Esophagus mucosa (tissue), 1 donor: ENCODE data around the gene MACROD2. TPM values are rescaled to one million over a fixed set of nuclear protein-coding genes. Genes with fewer than 3 reads are reported as not detected.
"Not testable (repeated sequence)": the region's sequence is repeated elsewhere in the genome, so short reads cannot be mapped to it uniquely, and the experiment has no call there.

ENCODE experiments used
- ATAC-seq: fragments of 200-7000 bp; cut with Tn5 transposase; one replicate; pipeline ENCODE4 v1.9.1; 2020
- total RNA-seq: library from RNA; stranded (reverse); gene quantifications from one replicate; pipeline ENCODE4 v1.2.4, GENCODE V29; 2023
- donor health status: DM: yes; HTN: yes; CAD: no.

Gene MACROD2
- total RNA-seq, 1 donor from 2014 or later, result 2.2 TPM

DNA sequence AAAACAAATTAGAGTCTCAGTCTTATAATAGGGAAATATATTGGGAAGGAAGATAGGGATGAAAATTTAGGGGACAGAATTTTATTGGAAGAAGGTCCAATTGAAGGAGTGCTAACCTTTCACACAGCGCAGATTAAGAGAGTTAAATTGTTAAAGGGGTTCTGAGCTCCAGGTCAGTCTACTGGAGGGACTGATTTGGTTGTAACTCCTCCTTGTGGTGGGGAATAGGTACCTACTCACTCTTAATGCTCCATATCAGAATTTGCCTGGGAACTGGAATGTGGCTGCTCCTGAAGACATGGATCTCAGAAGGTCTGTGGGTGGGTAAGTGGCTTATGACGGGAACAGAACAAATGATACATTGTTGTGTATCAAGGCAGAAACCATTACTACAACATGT lies 198.6 kb downstream of the MACROD2 start:
- ATAC-seq, result no peak

DNA sequence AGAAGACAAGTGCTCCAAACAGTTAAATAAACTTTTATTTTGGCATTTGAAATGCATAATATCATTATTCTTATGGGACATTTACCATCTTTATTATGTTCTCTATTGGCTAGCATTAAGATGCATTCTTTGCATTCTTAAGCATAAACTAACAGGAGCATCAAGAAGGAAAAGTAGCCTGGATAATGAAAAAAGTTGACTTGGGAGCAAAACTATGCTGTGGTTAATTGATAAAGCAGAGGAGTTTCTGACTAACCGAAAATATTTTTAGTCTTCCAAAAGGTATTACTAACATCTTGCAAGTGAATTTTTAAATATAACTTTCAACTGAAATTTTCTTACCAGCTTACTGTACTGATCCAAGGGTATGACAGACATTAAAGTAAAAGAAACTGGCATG lies 201.8 kb downstream of the MACROD2 start:
- ATAC-seq, result no peak

DNA sequence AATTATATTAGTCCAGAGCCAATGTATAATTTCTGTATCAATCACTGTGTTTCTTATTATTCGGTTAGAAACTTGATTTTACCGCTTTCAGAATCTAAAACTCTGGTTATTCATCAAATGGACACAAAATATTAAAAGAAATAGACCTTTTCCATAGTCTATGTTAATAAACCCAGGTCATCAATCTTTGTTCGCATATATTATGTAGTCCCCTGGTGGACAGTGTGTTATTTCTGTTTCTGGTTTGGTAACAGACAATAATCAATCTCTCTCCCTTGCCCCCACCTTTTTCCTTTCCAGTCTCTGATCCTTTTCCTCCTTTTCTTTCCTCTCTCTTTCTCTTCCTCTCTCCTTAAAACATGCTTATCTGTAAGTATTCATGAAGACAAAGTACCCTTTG lies 203.1 kb downstream of the MACROD2 start:
- no peak for ATAC-seq

DNA sequence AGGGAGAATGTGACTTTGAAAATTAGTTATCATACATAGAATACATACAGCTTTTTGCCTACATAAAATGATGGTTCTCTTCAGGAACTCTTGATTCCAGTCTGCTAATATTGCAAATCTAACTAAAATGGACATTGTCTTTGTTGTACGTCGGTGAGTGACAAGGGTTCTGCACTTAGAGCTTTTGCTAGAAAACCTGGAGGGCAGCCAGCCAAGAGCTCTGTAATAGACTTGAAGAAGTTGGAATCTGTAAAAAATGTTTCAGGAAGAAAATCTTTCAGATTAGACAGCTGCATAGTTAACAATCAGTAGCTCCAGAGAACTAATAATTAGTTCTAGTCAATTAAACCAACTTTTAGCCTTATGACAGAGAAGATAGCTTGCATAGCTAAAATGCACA lies 203.8 kb downstream of the MACROD2 start:
- ATAC-seq, result no peak

DNA sequence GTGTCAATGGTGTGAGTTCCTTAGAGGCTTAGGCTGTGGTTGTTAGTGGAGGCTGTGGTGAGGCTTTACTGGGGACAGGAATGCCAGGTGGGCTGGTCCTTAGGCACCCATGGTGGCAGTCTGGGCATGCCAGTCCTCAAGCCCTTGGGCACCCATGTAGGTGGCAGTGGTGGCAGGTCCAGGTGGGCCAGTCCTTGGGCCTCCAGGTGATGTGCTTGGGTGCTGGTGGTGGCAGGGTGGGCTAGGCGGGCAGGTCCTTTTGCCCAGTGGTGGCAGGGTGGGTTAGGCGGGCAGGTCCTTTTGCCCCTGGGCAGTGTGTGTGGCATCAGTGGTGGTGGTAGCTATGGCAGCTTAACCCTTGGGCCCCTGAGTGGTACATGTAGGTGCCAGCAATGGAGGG lies 208.3 kb downstream of the MACROD2 start:
- no peak for ATAC-seq

DNA sequence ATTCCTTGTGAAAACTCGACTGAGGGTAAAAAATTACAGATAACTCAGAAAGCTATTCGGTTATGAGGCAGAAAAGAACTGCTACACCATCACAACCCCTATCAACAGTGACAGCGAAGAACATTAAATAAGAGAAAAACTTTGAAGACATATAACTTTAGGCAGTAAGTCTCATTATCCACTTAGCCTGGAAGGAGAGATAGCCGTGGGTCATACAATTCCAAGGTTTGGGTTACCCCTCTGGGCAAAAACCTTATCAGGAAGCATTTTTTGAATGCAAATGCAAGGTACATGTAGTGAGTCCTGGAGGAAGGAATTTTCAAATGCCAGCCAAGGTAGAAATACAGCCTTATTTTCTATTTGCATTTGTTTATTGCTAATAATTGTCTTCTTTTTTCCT lies 212.3 kb downstream of the MACROD2 start:
- ATAC-seq, result no peak

DNA sequence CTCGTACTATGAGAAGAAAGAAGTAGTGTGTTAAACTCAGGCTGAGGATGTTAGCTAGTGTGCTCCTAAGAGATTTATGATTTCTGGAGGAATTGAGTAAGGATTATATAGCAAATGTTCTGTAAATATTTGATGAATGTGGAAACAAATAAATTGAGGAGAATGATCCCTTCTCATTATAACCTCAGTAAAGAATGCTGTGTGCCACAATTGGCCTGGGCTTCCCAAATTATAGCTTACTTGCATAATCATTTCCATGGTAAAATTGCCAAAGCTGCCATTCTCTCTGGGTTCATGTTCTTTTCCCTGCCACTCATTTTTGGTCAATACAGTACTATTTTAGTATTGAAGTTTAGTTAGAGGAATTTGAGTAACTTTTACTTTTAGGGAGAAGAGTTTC lies 213.6 kb downstream of the MACROD2 start:
- no peak for ATAC-seq

DNA sequence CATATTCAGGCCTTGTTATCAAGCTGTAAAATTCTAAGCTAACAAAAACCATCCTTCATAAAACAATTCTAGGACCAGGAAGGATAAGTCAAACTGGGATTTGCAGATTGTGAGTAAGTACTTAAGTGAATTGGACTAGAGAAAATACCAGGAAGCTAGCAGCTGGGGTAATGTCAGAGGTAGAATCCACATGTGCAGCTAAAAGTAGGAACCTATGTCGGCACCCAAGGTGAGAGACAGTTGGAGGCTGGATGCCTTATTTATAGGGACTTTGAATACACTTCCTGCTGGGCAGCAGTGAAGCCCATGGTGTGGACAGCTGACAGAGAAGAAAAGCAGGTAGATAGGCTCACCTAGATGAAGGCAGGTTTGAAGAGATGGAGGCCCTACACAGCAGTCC lies 214.8 kb downstream of the MACROD2 start:
- no peak for ATAC-seq

DNA sequence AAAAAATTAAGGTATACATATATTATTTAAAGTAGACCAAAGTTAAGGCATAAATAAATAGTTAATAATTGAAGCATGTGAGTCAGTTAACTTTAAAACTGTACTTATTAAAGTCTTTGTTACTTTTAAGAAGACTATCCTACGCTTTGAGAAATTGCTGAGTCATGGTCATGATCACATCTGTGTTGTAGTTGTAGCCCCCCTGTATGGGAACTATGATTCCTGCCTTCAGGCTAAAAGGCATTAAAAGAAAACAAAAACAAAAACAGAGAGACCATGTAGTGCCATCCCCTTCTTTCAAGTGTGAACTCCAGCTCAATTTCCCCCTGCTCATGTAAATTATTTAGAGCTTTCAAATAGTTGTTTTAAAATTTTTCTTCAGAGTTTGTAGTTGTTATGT lies 218.7 kb downstream of the MACROD2 start:
- ATAC-seq, result no peak

DNA sequence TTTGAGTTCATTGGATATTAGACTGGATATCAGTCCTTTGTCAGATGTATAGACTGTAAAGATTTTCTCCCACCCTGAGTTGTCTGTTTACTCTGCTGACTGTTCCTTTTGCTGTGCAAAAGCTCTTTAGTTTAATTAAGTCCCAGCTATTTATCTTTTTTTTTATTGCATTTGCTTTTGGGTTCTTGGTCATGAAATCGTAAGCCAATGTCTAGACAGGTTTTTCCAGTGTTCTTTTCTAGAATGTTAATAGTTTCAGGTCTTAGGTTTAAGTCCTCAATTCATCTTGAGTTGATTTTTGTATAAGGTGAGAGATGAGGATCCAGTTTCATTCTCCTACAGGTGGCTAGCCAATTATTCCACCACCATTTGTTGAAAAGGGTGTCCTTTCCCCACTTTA lies 220.6 kb downstream of the MACROD2 start:
- not testable (repeated sequence) for ATAC-seq

DNA sequence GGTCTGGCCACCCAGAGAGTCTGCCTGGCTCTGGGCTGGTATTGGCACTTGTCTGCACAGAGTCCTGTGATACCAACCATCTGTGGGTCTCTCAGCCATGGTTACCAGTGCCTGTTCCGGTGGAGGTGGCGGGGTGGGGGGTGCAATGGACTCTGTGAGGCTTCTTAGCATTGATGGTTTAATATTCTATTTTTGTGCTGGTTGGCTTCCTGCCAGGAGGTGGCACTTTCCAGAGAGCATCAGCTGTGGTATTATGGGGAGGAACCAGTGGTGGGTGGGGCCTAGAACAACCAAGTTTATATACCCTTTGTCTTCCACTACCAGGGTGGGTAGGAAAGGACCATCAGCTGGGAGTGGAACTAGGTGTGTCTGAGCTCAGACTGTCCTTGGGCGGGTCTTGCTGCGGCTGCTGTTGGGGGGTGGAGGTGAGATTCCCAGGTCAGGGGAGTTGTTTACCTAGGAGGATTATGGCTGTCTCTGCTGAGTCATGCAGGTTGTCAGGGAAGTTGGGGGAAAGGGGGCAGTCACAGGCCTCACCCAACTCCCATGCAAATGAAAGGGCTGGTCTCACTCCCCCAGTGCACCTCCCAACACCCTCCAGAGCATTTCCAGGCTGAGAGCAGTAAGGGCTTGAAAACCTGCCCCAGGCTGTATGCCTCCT lies 224.6 kb downstream of the MACROD2 start:
- peak; percentile 91 for ATAC-seq

DNA sequence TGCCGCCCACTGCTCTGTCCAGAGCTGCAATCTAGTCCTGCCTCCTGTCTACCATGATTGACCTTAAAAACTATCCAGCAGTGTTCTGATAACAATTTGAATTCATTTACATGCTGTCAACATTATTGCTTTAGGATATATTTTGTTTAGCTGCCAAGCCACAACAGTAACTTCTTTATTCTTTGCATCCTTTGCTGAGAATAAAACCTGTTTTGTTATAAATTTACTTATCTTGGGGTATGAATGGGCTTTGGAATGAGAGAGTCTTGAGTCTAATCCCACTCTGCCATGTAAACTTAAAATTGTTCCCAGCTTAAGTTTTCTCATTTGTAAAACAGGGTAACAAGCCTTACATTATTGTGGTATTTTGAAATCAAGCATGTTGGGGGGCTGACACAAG lies 225.7 kb downstream of the MACROD2 start:
- no peak for ATAC-seq

DNA sequence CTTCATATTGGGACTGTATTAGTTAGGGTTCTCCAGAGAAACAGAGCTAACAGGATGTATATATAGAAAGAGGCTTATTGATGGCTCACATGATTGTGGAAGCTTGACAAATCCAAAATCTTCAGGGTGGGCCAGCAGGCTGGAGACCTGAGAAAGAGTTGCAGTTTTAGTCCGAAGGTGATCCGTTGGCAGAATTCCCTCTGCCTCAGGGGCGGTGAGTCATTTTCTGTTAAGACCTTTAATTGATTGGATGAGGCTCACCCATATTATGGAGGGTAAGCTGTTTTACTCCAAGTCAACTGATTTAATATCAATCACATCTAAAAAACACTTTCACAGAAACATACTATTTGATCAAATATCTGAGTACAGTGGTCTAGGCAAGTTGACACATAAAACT lies 228.5 kb downstream of the MACROD2 start:
- no peak for ATAC-seq

DNA sequence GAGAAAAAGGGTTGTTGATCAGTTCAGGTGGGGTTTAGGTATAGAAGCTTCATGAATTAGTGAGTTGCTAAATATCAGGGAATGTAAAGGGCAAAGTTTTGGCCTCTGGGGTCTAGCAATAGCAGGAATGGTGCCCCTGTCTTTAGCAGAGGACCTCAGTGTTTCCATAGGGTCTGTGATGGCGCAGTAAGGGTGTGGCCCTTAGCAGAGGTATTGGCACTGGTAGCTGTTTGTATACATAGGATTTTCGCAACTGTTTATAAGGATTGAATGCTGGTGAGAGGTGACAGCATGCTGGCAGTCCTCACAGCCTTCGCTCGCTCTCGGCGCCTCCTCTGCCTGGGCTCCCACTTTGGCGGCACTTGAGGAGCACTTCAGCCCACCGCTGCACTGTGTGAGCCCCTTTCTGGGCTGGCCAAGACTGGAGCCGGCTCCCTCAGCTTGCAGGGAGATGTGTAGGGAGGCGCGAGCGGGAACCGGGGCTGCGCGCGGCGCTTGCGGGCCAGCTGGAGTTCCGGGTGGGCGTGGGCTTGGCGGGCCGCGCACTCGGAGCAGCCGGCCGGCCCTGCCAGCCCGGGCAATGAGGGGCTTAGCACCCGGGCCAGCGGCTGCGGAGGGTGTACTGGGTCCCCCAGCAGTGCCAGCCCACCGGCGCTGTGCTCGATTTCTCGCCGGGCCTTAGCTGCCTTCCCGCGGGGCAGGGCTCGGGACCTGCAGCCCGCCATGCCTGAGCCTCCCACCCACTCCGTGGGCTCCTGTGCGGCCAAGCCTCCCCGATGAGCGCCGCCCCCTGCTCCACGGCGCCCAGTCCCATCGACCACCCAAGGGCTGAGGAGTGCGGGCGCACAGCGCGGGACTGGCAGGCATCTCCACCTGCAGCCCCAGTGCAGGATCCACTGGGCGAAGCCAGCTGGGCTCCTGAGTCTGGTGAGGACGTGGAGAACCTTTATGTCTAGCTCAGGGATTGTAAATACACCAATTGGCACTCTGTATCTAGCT lies 231.0 kb downstream of the MACROD2 start:
- peak; percentile 45 for ATAC-seq

DNA sequence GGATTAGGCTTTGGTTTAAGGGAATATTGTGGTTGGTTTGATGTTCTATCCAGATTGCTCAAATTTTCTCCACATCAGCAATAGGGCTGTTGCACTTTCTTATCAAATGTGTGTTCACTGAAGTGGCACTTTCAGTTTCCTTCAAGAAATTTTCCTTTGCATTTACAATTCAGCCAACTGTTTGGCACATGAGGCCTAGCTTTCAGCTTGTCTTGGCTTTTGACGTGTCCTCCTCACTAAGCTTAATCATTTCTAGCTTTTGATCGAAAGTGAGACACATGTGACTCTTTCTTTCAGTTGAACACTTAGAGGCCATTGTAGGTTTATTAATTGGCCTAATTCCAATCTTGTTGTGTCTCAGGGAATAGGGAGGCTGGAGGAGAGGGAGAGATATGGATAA lies 237.3 kb downstream of the MACROD2 start:
- ATAC-seq, result no peak

DNA sequence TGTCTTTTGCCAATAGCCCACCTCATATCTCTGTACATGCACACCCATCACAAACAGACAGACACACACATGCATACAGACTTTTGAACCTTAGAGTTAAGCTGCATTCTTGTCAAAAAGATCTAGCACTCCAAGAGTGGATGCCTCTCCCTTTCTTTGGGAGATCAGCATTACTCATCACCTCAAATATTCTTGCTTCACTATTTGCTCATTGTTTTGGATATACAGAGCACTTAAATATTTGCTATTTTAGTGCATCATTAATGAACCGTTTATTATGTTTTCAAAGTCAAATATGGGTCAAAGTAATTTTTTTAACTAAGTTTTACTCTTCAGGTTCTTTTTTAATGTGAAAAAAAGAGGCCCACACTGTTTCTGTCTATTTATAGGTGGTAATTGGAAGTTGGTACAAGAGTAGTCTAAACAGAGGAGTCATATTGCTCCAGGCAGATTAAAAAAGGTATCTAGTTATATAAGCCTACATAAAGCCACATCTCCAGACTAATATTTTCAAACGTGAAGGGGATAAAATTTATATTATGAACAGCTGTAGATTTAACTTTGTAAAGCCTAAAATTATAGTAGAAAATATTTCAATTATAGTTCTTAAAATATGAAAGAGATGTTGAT lies 239.5 kb downstream of the MACROD2 start:
- peak; percentile 38 for ATAC-seq

DNA sequence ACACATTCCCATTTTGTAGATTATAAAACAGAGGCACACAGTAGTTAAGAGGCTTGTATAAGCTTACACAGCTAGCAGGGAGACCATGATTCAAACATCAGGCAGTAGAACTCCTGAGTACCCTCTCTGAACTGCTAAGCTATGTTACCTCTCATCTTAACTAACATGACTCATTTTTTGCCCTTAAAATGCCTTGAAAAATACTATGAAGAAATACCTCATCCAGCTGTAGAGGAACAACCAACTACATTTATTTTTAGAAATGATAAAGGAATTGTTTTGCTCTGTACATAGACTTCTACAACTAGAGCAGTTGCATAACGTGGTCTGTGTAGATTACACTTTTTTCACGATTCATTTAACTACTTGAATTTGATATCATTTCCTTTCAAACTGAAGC lies 240.0 kb downstream of the MACROD2 start:
- ATAC-seq, result no peak

DNA sequence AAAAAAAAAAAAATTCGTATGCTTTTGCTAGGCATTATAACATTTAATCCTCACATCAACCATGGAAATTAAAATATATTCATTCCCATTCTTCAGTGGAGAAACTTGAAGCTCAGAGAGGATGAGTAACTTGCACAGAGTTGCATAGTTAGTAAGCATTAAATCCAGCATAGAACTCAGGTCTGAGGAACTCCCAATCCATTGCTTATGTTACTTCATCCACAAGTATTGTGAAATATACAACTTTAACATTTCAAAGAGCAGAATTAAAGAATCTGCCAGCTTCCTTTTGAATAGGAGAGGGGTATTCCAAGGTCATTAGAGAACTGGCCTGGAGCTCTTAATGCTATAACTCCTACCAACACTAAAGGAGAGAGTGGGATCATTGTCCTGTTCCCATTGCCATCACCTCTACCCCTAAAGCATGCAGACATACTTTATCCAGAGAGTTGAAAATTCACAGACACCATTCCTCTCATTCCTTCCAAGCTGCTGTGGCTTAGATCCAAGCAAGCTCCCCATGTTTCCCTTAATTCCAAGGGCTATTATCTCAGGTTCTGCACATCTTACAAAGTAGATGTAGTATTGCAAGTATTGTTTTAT lies 250.2 kb downstream of the MACROD2 start:
- peak; percentile 51 for ATAC-seq

DNA sequence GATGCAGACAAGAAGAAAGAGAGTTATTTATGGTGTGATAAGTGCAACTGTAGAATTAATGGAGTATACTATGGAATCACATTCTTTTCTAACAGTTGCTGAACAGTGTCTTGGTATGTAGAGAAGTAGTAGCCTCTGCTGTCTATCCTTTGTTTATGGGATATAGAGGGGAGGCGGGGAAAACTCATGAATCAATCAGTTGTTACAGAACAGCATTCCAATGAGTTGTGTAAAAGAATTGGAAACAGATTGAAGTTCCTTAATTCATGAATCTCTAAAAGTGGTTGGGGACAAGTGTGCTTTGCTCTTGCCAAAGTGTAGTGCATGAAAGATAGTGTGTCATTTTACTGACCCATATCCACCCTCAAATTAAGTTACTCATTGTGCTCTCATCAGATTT lies 264.4 kb downstream of the MACROD2 start:
- no peak for ATAC-seq

DNA sequence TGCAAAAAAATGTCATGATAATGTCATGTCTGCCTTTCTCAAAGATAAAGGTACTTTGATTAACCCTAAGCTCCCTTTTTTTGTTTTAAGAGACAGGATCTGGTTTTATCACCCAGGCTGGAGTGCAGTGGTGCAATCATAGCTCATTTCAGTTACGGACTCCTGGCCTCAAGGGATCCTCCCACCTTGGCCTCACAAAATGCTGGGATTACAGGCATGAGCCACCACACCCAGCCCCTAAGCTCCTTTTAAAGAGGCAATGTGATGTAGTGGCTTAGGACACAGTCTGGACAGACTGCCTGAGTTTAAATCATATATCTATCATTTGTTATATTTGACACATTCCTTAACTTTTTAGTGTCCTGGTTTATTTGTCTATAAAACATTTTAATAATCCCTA lies 265.1 kb downstream of the MACROD2 start:
- no peak for ATAC-seq

DNA sequence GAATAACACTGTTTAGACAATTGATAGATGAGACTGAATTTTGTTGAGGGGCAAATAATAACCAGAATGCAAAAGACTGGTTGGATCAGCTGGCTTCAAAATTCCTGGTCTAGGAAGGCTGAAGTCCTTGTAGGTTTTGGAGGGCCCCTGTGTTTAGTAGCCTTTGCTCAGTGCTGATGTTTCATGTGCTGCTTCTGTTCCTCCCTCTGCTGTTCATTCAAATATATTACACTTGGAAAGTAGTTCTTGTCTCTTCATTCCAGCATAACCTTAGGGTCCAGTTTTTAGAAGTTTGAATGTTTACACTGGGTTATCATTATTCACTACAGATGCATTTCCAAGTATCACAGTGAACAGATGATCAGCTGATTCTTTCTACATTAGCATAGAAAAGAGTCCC lies 269.6 kb downstream of the MACROD2 start:
- ATAC-seq, result no peak

DNA sequence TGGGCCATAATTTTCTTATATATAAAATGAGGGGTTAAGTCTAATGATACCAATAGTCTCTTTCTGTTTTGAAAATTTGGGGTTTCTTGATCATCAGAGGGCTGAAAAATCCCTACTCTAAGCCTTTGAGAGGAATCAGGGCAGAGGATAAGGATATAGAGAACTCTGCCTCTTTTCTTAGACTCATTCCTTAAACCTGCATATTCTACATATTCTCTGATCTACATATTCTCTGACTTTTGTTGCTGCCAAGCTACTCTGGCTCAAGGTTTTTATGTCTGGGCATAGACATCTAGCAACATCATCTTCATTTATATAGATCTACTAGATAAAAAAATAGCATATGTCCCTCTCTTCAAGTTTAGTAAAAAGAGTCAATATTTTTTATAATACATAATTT lies 270.9 kb downstream of the MACROD2 start:
- ATAC-seq, result no peak

DNA sequence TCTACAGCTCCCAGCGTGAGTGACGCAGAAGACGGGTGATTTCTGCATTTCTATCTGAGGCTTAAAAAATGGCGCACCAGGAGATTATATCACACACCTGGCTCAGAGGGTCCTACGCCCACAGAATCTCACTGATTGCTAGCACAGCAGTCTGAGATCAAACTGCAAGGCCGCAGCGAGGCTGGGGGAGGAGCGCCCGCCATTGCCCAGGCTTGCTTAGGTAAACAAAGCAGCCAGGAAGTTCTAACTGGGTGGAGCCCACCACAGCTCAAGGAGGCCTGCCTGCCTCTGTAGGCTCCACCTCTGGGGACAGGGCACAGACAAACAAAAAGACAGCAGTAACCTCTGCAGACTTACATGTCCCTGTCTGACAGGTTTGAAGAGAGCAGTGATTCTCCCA lies 275.4 kb downstream of the MACROD2 start:
- not testable (repeated sequence) for ATAC-seq
